HG03342 (cell line): Measurements from ENCODE around the gene DNAH17.

Experiments
- ATAC-seq: cut with Tn5 transposase; IDR thresholded peaks from one replicate; pipeline ENCODE4 v1.9.1; 2021; ENCODE audit warnings: mild to moderate bottlenecking, moderate library complexity; ENCODE audit not compliant: unreplicated experiment

Gene DNAH17

GRCh38 chr17:78460951-78461798, 116.0 kb downstream of the DNAH17 start:
- no peak for ATAC-seq

GRCh38 chr17:78460176-78460675, 117.0 kb downstream of the DNAH17 start:
- ATAC-seq, result no peak

- no peak for ATAC-seq
Measured at GRCh38 chr17:78459696-78460095, 117.5 kb downstream of the DNAH17 start.

- no peak for ATAC-seq
Measured at GRCh38 chr17:78458736-78459335, 118.4 kb downstream of the DNAH17 start.

- ATAC-seq, result no peak
Measured at GRCh38 chr17:78458091-78458490, 119.1 kb downstream of the DNAH17 start.

- no peak for ATAC-seq
Measured at GRCh38 chr17:78454346-78454745, 122.8 kb downstream of the DNAH17 start.

GRCh38 chr17:78451753-78452152, 125.4 kb downstream of the DNAH17 start:
- ATAC-seq, result no peak

GRCh38 chr17:78450696-78451345, 126.4 kb downstream of the DNAH17 start:
- ATAC-seq, result no peak

GRCh38 chr17:78449983-78450595, 127.1 kb downstream of the DNAH17 start:
- ATAC-seq, result no peak

- ATAC-seq, result no peak
Measured at GRCh38 chr17:78448356-78448993, 128.7 kb downstream of the DNAH17 start.

- ATAC-seq, result no peak
Measured at GRCh38 chr17:78446833-78447232, 130.4 kb downstream of the DNAH17 start.

- no peak for ATAC-seq
Measured at GRCh38 chr17:78444392-78444791, 132.8 kb downstream of the DNAH17 start.

GRCh38 chr17:78442648-78443218, 134.5 kb downstream of the DNAH17 start:
- ATAC-seq, result no peak

- ATAC-seq, result no peak
Measured at GRCh38 chr17:78441271-78441971, 135.8 kb downstream of the DNAH17 start.

GRCh38 chr17:78438694-78439325, 138.4 kb downstream of the DNAH17 start:
- ATAC-seq, result no peak

- no peak for ATAC-seq
Measured at GRCh38 chr17:78438271-78438691, 138.9 kb downstream of the DNAH17 start.

GRCh38 chr17:78437508-78438169, 139.6 kb downstream of the DNAH17 start:
- ATAC-seq, result no peak

GRCh38 chr17:78435330-78436005, 141.7 kb downstream of the DNAH17 start:
- no peak for ATAC-seq
